ENCODE data around the gene TNFSF12.

The TNFSF12 gene

DNA sequence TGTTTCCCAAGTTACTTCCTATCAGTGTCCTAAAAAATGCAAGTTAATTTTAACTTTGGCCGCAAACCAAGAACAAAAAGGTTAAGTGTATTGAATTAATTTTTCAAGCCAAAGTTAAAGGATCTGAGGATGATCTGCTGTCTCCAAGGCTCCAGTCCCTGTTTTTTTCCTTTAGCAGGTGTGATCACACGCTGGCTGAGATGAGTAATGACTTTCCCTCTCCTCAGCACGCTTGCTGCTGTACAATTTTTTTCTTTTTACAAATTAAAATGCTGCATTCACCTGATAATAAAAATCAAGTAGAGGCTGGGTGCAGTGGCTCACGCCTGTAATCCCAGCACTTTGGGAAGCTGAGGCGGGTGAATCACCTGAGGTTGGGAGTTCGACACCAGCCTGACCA lies 3.9 kb upstream of the TNFSF12 start:
- no peak for DNase-seq (ENCODE audit: low read depth)

DNA sequence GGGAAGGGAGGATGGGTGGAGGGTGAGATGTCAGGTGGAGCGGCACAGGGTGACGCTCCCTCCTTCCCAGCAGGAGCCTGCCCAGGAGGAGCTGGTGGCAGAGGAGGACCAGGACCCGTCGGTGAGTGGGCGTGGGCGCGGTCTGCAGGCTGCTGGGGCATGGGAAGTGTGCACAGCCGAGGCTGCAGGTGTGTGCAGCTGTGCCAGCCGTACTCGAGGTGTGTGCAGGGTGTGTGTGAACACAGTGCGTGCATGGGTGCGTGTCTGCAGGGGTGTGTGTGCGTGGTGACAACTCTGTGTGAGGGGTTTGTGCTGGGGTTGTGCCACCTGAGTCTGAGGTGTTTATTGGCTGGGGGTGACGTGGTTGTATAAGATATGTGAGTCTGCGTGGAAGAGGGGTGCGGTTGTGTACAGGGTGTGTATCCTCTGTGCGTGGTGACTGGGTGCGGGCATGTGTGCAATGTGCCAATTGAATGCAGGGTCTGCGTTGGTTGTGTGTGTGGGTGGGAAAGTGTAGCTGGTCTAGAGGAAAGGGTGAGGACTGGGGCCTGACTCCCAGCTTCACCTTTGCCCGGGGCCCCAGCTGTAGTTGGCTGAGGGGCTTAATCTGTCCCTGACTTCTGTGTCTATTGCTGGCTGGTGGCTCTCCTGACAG lies 670 bp downstream of the TNFSF12 start:
- DNase-seq (ENCODE audit: low read depth), result no peak

DNA sequence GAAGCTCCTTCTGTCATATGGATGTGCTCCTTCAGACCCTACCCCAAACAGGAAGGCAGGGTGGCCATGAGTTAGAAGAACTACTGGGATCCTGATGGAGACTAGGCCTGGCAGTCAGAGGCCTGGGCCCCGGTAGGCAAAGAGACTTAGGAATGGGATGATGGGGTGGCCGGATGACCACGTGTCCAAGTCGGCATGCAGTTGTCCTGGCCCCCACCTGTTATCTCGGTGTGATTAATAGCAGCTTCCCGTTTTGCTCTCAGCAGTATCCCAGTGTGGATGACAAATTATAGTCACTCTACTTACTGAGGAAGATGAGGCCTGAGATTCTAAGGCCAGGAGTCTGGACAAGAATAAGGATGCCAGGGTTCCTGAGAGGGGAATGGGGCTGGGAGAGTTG lies 1.5 kb downstream of the TNFSF12 start:
- no peak for DNase-seq (ENCODE audit: low read depth)

DNA sequence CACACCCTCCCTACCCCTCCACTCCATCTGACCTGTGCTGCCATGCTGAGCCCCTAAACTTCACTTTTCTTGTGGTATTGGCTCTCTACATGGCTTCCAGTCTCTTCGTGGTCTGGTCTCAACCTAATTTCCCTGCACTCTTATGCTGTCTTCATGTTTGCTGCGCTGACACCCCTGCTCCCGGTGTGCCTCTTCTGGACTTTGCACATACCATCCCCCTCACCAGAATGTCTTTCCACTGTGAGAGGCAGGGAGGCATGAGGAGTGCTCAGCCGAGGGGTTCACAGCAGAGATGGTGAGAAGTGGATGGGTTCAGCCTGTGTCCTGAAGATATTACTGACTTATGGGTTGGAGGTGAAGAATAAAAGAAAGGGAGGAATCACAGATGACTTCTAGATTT lies 2.5 kb downstream of the TNFSF12 start:
- DNase-seq (ENCODE audit: low read depth), result no peak

DNA sequence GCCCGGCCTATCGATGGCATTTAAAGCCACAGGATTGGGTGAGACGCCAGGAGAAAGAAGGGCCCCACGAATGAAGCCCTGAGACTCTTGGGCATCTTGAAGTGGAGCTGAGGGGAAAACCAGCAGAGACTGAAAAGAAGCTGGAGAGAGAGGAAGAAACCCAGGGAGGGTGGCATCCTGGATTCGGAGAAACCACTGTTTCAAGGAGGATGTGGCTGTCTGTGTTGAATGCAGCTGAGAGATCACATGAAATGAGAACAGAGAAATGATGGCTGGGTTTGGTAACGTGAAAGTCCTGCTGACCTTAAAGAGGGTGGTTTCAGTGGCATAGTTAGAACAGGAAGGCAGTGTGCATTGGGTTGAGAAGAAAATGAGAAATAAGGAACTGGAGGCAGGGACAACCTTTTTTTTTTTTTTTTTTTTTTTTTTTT lies 3.8 kb downstream of the TNFSF12 start:
- DNase-seq (ENCODE audit: low read depth), result no peak

DNA sequence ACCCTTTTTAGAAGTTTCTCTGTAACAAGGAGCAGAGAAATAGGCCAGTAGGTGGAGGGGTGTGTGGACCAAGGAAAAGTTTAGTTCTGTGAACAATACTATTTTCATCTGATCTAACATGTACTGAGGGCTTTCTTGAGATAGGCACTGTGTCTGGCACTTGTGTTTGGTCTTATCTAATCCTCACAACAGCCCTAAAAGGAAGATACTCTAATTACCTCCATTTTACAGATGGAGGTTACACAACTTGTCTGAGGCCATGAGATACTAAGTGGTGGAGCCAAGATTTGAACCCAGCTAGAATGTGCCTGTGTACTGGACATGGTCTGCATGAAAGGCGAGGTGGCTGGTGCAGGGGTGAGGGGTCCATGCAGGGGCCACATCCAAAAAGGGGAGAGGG lies 4.5 kb downstream of the TNFSF12 start:
- DNase-seq (ENCODE audit: low read depth), result no peak

DNA sequence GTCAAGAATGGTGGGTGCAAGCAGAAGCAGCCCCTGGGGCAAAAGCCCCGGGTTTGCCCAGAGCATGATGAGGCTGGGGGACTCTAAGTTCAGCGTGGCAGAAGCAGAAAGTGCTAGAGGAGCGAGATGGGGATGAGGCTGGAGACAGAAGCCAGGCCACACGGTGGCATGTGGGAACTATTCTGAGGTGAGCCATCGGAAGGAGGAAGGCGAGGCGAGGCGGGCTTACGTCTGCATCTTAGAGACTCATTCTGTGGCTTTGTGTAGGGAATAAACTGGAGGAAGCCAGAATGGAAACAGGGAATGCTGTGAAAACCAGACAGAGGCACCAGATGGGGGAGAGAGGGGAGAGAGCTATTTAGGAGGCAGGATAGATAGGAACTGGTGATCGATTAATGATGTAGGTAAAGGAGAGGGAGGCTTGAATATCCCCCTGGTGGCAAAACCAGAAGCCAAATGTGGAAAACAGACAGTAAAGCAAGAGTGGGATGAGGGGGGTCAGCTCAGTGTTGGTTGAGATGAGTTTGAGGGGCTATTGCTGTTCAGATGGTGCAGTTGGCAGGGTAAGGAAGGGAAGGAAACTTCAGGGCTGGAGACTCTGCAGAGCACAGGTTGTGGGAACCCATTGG lies 6.6 kb downstream of the TNFSF12 start:
- no peak for DNase-seq (ENCODE audit: low read depth)

DNA sequence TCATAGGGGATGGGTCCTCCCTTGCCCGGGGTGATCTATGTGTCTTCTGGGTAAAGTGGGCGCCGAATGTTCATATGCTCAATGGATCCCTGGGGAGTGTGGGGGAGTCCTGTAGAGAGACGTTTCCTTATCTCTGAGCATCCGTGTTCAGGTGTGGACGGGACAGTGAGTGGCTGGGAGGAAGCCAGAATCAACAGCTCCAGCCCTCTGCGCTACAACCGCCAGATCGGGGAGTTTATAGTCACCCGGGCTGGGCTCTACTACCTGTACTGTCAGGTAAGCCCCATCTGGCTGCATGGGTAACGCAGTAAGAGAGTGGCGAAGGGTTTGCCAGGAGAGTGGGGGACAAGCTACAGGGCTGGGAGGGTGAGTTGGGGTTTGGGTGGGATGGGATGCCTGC lies 7.8 kb downstream of the TNFSF12 start:
- no peak for DNase-seq (ENCODE audit: low read depth)

DNA sequence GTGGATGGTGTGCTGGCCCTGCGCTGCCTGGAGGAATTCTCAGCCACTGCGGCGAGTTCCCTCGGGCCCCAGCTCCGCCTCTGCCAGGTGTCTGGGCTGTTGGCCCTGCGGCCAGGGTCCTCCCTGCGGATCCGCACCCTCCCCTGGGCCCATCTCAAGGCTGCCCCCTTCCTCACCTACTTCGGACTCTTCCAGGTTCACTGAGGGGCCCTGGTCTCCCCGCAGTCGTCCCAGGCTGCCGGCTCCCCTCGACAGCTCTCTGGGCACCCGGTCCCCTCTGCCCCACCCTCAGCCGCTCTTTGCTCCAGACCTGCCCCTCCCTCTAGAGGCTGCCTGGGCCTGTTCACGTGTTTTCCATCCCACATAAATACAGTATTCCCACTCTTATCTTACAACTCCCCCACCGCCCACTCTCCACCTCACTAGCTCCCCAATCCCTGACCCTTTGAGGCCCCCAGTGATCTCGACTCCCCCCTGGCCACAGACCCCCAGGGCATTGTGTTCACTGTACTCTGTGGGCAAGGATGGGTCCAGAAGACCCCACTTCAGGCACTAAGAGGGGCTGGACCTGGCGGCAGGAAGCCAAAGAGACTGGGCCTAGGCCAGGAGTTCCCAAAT lies 8.4 kb downstream of the TNFSF12 start:
- no peak for DNase-seq (ENCODE audit: low read depth)

DNA sequence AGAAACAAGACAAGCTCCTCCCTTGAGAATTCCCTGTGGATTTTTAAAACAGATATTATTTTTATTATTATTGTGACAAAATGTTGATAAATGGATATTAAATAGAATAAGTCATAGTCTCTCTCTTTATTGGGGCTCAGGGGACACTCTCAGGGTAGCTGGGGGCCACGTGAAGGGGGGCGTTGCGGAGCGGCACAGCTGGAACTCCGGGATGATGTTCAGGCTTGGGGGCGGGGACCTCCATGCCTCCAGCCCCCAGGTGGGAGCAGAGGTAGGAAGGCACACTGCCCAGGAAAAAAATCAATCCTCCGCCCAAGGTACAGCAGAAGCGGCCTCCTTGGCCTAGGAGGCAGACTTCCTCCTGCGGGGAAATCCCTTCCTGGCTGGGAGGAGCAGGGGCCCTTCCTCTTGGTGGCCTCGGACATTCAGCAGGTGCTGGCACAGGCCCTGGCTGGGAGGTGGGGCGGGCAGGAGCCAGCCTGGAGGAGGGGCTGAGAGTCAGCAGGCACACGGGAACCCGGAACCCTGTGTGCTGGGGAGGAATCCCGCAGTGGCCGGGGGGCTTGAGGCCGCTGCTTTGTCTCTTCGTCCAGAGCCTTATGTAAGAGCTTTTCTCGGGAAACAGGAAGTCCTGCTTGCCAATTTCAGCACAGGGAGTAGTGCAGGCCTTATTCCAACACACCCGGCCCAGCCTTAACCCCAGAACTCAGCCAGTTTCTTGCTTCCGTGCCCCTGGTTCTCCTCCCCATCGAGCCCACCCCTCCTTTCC lies 9.1 kb downstream of the TNFSF12 start:
- DNase-seq (ENCODE audit: low read depth), result no peak

DNA sequence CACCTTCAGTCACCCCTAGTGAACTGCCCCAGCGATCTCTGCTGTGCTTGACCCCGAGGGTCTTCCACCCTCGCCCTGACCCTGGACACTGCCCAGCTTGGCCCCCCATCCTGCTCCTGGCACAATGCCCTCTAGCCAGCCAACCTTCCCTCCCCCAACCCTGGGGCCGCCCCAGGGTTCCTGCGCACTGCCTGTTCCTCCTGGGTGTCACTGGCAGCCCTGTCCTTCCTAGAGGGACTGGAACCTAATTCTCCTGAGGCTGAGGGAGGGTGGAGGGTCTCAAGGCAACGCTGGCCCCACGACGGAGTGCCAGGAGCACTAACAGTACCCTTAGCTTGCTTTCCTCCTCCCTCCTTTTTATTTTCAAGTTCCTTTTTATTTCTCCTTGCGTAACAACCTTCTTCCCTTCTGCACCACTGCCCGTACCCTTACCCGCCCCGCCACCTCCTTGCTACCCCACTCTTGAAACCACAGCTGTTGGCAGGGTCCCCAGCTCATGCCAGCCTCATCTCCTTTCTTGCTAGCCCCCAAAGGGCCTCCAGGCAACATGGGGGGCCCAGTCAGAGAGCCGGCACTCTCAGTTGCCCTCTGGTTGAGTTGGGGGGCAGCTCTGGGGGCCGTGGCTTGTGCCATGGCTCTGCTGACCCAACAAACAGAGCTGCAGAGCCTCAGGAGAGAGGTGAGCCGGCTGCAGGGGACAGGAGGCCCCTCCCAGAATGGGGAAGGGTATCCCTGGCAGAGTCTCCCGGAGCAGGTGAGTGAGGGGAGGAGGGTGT lies 9.9 kb downstream of the TNFSF12 start, which contains the start of gene TNFSF13:
Gene TNFSF13 (plus strand): TSS at position 207 of the 776 bp plus-strand sequence. CDS start 290 bp downstream, at position 497.
- no peak for DNase-seq (ENCODE audit: low read depth)

DNA sequence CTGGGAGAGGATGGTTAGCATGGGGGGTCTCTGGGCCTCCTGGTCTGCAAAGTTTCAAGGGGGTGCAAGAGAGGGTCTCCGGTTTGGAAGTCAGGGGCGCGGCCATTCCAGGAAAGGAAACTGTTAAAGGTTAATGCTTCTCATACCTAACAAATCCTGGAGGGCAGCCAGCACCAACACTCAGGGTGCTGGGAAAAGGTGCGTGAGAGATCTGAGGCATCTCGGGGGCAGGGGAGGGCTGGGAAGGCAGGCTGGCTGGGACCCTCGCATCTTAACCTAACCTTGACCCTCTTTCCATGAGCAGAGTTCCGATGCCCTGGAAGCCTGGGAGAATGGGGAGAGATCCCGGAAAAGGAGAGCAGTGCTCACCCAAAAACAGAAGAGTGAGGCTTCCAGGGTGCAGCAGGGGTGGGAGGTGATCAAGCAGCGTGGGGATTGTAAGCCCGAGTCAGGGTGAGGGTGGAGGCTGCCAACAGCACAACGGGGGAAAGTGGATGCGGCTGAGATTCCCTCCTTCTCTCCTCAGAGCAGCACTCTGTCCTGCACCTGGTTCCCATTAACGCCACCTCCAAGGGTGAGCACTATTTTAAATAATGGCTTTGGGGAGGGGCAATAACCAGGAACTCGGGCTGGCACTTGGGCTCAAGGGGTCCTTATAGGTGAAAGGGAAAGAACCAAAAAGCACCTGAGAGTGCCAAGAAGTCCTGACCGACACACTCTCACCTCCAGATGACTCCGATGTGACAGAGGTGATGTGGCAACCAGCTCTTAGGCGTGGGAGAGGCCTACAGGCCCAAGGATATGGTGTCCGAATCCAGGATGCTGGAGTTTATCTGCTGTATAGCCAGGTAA lies 10.7 kb downstream of the TNFSF12 start:
- no peak for DNase-seq (ENCODE audit: low read depth)

DNA sequence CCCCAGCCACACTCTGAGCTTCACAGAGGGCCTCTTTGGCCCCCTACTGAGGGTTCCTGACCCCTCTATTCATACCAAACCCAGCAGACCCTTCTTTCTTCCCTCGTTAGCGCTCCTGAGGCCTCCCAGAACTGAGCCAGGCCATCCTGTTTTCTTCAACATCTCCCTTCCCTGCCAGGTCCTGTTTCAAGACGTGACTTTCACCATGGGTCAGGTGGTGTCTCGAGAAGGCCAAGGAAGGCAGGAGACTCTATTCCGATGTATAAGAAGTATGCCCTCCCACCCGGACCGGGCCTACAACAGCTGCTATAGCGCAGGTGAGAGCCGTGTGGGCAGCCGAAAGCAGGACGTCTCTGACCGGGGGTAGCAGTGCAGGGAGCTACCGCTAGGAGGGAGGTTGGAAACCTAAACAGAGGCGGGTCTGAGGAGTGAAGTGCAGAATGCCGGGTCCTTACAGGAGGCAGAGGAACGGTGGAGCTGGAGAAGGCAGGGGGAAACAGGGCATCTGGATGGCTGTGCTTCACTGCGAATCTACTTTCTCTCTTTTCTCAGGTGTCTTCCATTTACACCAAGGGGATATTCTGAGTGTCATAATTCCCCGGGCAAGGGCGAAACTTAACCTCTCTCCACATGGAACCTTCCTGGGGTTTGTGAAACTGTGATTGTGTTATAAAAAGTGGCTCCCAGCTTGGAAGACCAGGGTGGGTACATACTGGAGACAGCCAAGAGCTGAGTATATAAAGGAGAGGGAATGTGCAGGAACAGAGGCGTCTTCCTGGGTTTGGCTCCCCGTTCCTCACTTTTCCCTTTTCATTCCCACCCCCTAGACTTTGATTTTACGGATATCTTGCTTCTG lies 11.5 kb downstream of the TNFSF12 start:
- no peak for DNase-seq (ENCODE audit: low read depth)

DNA sequence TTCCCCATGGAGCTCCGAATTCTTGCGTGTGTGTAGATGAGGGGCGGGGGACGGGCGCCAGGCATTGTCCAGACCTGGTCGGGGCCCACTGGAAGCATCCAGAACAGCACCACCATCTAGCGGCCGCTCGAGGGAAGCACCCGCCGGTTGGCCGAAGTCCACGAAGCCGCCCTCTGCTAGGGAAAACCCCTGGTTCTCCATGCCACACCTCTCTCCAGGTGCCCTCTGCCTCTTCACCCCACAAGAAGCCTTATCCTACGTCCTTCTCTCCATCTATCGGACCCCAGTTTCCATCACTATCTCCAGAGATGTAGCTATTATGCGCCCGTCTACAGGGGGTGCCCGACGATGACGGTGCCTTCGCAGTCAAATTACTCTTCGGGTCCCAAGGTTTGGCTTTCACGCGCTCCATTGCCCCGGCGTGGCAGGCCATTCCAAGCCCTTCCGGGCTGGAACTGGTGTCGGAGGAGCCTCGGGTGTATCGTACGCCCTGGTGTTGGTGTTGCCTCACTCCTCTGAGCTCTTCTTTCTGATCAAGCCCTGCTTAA lies 12.2 kb downstream of the TNFSF12 start:
- DNase-seq (ENCODE audit: low read depth), result no peak

DNA sequence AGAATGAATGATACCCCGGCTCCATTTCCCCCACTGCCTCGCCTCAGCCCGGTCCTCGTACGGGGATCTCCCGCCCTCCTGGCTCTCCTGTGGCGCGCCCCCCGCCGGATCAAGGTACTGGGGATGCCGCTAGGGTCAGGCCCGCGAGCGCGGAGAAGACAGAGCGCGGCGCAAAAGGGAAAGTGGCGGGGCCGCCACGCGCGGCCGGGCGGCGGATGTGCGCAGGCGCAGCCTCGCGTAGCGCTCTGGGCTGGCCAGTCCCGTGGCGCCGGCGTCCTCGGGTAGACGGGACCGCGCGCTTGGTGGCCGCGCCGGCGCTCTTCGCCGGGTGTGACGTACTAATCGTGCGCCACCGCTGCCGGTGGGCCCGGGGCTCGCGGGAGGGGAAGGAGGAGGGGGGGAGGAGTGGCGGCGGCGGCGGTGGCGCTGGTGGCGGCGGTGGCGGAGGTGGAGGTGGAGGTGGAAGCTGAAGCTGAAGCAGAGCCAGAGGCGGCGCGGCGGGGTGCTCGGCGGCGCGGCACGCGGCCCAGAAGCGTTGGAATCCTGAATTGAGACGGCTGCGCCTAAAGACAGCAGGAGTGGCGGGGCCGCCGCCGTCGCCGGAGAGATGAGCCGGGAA lies 12.8 kb downstream of the TNFSF12 start, which contains the start of gene SENP3:
Gene SENP3 (plus strand): TSS at position 331 of the 619 bp plus-strand sequence. CDS start 1,158 bp downstream, outside the sequence.
- no peak for DNase-seq (ENCODE audit: low read depth)

DNA sequence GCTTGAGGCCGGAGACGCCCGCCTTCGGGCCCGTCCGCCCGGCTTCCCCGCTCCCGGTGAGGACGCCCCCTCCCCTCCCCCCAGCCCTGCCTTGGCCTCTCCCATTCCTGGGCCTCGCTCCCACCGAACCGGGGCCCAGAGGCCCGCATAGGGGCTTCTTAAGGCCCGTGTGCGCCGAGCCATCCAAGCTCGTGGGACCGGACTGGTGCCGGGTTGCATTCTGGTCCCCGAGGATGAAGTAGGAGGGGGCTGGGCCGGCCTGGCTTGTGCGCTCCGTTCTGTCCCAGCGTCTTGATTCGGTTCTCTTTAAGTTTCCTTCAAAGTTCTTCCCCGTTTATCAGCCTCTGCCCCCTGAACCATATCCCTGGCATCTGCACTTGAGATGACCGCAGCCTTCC lies 13.3 kb downstream of the TNFSF12 start:
- no peak for DNase-seq (ENCODE audit: low read depth)

DNA sequence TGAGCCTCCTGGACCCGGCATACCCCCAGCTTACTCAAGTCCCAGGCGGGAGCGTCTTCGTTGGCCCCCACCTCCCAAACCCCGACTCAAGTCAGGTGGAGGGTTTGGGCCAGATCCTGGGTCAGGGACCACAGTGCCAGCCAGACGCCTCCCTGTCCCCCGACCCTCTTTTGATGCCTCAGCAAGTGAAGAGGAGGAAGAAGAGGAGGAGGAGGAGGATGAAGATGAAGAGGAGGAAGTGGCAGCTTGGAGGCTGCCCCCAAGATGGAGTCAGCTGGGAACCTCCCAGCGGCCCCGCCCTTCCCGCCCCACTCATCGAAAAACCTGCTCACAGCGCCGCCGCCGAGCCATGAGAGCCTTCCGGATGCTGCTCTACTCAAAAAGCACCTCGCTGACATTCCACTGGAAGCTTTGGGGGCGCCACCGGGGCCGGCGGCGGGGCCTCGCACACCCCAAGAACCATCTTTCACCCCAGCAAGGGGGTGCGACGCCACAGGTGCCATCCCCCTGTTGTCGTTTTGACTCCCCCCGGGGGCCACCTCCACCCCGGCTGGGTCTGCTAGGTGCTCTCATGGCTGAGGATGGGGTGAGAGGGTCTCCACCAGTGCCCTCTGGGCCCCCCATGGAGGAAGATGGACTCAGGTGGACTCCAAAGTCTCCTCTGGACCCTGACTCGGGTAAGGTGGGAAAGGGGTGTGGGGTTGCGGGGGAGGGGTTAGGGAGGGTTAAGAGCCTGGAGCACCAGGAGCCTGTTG lies 14.4 kb downstream of the TNFSF12 start:
- DNase-seq (ENCODE audit: low read depth), result no peak

DNA sequence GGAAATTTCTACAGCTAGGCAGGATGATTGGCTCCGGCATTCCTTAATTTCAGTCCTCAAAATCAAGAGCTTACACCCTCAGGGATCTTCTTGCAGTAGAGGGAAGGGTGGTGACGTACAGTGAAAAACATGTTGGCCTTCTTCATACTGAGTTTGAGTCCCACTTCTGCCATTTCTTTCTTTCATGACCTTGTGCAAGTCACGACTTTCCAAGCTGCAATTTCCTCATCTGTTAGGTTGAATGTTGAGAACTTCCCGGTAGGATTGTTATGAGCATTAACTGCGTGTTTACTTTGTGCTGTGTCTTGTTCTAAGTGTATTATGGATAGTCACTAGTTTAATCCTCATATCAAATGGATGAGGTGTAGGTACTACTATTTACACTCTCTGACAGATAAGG lies 20.7 kb downstream of the TNFSF12 start:
- DNase-seq (ENCODE audit: low read depth), result no peak

Measured in GM04503 (cell line).